CD4-positive, alpha-beta T cell treated with Interleukin-17A for 4 hours (primary cell): Measurements from ENCODE around the gene AMBN.
"Not testable (repeated sequence)": the region's sequence is repeated elsewhere in the genome, so short reads cannot be mapped to it uniquely, and the experiment has no call there.

ENCODE experiments used
- DNase-seq: peaks from one replicate; pipeline ENCODE4 v3.0.0-alpha.2; 2020; ENCODE audit warnings: mixed read lengths

Gene AMBN

GRCh38 chr4:70608324-70608723, 16.3 kb downstream of the AMBN start:
- DNase-seq: no peak

GRCh38 chr4:70613306-70614183, 21.5 kb downstream of the AMBN start:
- DNase-seq: no peak

DNA sequence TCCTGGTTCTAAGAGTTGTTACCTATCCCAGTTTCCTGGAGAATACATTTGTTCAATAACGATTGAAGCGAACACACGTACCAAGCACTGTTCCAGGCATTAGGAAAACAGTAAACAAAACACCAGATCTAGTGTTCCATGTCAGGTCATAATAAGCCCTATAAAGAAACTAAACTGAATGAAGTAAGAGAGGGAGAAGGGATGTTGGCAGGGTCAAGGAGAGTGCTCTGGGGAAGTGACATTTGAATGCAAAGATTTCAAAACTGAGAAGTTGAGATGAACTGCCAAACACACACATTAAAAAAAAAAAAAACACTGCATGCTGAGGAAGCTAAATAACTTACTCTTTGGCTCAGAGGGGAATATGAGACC, 22.1 kb downstream of the AMBN start:
- DNase-seq: no peak

GRCh38 chr4:70619288-70619687, 27.2 kb downstream of the AMBN start:
- DNase-seq: no peak

- DNase-seq: no peak
These were observed 27.7 kb downstream of the AMBN start for GRCh38 chr4:70619778-70620177.

- no peak for DNase-seq
These were observed 31.3 kb downstream of the AMBN start for GRCh38 chr4:70623323-70623722.

GRCh38 chr4:70624226-70624793, 32.3 kb downstream of the AMBN start:
- DNase-seq: no peak

DNA sequence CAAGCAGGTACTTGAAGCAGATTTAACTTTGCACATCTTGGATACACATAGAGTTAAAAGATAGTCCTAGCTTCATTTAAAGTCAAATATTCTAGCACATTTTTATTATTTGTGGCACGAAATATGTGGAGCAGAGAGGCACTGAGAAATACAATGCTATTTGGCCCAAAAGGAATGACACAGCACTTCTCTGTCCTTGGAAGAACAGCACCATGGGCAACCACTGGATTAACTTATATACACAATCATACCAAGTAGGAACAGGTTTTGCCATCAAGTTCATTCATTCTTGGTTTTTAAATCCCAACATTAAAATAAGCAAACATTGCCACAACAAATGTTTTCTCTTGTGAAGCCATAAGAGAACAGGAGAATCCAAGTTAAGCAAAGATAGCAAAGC, 35.6 kb downstream of the AMBN start:
- no peak for DNase-seq

GRCh38 chr4:70628444-70628843, 36.4 kb downstream of the AMBN start, which contains the start of gene ENAM:
ENAM (plus strand) TSS chr4:70628744; CDS start chr4:70629501, 757 bp downstream.
- no peak for DNase-seq

- no peak for DNase-seq
These were observed 37.5 kb downstream of the AMBN start for GRCh38 chr4:70629469-70630090.

GRCh38 chr4:70630162-70630561, 38.1 kb downstream of the AMBN start:
- DNase-seq: no peak

GRCh38 chr4:70632028-70632427, 40.0 kb downstream of the AMBN start:
- no peak for DNase-seq

GRCh38 chr4:70634482-70634881, 42.4 kb downstream of the AMBN start:
- no peak for DNase-seq

- DNase-seq: no peak
These were observed 45.3 kb downstream of the AMBN start for GRCh38 chr4:70637239-70637913.

GRCh38 chr4:70640192-70640591, 48.1 kb downstream of the AMBN start:
- no peak for DNase-seq

- DNase-seq: not testable (repeated sequence)
These were observed 58.7 kb downstream of the AMBN start for GRCh38 chr4:70650741-70651140.

DNA sequence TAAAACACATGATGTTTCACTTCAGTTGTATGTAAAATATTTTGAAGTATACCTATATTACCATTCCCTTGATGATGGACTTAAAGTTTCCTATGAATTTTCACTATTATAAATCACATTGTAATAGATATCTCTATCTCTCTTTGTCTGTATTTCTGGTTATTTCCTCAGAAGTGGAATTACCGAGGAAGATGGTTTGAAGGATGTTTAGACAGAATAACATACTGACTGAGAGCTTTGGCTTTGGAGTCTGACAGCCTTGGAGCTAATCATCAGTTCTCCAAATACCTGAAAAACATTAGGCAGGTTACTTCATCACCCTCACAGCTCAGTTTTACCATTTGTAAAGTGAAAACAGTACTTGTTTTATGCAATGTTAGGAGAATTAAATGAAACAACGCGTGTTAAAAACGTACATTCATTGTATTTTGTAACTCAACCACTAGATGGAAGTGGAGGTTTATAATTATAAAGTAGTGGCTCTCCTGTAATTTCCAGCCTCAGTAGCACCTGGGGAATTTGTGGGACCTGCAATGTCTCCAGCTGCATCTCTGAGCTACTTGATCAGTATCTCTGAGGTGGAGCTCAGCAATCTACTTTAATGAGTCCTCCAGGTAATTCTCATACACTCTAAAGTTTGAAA, 59.9 kb downstream of the AMBN start:
- DNase-seq: peak; percentile 4

DNA sequence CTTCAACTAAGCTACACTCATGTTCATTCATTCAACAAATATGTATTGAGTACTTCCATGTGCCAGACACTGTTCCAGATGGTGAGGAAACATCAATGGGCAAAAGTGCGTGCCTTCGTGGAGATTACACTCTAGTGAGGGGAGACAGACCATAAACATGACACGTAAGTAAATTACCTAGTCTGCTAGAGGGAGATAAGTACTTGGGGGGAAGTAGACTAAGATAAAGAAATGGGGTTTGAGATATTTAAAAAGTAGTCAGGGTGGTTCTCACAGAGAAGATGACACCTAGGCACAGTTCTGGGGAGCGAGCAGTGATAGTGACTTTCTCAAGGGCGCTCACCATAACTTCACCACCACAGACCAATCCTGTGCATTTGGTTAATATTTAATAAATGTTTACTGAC, 62.6 kb downstream of the AMBN start:
- no peak for DNase-seq
